IPS-NIHi7 (cell line): ENCODE results near the gene GCN1.

ENCODE experiments used
- DNase-seq: peaks from one replicate; pipeline ENCODE4 v3.0.0; 2012; ENCODE audit warnings: mixed read lengths; ENCODE audit errors: extremely low spot score

GCN1 gene

DNA sequence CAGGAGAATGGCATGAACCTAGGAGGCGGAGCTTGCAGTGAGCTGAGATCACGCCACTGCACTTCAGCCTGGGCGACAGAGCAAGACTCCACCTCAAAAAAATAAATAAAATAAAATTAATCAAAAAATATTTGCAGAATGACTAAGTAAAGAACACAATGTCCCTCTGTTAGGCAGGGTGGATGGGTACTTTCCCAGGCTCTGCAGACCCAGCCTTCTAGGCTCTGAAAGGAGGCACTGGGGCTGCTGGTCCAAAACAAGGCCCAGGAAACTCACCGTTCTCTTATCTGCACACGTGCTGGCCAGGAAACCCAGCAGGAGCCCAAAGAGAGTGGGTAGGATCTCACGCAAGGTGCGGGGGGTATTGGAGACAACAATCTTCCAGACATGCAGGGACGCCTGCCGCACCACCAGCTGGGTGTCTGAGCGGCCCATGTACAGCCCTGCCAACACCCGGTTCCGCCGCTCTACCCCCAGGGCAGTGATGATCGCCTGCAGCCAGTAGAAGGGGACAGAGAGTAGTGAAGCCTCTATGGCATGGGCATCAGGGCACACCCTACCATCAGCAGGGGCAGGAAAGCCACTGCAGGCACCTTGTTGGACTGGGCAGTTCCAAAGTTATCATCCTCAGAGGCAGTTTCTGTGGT, 52.2 kb downstream of the GCN1 start:
- no peak for DNase-seq

DNA sequence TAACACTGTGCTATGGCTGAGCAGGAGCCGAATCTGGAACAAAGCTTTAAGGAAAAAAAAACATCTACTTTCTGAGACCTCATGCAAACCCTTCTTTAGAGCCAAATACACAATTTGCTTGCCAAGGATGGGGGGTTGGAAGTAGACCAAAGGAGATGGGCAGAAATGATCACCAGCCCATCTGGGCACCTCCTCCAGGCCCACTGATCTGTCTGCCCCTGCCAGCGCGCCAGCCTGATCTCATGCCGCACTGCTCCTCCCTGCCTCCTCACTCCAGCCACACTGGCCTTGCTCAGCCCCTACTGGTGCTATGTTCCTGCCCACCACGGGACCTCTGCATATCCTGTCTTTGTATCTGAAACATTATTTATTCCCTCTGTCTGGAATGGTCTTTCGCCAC, 53.2 kb downstream of the GCN1 start:
- DNase-seq, result no peak

DNA sequence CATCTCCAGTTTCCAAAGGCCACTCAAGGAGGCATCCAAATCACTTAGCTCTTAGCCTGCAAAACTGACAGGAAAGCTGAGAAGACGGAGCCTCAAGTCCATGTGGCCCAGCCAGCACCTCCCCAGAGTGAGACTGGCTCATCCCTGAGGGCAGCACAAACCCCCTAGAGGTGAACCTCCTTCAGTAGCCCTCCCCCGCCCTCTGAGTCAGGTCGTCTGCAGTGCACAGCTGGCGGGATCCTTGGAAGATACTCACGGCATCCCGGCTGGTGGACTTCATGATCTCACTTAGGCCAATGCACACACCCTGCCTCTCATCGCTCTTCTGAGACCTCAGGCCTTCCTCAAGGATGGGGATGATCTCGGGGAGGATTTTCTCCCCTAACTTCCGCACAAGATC, 53.9 kb downstream of the GCN1 start:
- DNase-seq, result no peak

DNA sequence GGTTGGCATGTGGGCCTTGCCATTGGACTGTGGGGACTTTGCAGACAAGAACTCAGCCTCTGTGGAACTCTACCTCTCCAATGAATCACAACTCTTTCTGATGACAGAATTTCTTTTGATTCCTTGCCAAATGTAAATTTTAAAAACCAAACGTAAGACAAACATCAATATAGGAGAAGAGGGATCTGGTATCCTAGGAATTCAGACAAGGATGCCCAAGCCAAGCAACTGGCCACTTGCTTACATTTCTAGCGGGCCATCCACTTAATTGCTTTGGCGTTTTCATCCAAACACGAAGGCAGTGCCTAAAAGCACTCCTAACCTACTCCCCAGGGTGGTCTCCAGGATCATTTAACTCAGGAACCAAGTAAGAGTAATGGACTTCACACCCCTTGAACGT, 54.6 kb downstream of the GCN1 start:
- no peak for DNase-seq

DNA sequence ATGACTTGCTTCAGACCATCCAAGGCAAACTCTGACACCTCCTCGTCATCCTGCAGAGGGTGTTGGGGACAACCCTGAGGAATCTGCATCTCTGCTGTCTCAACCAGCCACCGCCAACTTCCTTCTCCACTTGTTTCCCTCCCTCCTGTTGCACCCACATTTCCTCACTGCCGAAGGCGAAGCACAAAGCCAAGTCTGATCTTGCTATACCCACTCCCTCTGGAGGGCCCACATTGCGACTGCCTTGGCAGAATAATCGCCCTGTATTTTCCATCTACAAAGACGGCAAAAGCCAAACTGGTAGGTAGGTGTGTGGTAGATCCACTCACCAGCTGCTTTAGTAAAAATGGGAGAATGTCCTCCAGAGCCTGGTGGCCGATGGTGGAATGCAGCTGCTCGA, 56.1 kb downstream of the GCN1 start:
- no peak for DNase-seq

DNA sequence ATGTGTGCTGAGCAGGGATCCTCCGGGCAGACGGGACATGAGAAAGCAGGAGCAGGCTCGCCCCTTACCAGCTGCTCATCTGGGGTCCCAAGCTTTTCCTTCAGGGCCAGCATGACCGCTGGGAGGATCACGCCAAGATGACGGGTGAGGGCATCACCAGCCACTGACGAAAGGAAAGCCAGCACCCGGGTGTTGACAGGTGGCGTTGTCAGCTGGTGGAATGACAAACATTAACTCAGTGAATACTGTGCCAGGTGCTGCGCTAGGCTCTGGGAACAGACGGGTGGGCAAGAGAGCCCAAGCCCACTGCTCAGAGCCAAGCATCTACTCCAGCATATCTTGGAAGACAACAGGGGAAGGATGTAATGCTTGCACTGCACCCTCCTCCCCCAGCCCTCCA, 56.7 kb downstream of the GCN1 start:
- DNase-seq, result no peak

DNA sequence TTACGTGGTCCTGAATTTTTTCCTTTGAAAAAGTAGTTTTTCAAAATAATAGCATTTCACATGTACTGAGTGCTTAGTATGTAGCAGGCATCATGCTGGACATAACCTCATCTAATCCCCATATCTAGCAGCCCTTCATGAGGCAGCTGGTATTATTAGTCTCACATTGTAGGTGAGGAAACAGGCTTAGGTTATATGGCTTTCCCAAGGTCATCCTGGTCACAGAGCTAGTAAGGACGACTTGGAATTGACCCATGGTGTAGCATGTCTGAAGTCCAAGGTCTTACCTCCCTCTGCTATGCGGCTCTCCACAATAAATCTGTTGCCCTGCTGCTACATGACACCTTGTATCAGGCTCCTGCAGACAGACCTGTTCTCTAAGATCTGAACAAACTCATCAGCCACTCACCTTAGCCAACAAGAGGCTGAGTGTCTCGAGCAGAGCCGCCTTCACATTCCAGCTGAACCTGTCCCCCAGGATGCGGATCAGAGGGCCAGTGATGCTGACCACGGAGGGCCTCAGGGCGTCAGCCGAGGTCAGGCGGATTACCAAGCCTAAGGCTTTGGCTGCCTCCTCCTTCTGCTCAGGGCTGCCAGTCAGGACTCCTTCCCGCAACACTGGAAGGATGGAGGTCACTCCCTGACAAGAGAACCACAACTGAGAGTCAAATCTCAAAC, 58.3 kb downstream of the GCN1 start:
- no peak for DNase-seq

DNA sequence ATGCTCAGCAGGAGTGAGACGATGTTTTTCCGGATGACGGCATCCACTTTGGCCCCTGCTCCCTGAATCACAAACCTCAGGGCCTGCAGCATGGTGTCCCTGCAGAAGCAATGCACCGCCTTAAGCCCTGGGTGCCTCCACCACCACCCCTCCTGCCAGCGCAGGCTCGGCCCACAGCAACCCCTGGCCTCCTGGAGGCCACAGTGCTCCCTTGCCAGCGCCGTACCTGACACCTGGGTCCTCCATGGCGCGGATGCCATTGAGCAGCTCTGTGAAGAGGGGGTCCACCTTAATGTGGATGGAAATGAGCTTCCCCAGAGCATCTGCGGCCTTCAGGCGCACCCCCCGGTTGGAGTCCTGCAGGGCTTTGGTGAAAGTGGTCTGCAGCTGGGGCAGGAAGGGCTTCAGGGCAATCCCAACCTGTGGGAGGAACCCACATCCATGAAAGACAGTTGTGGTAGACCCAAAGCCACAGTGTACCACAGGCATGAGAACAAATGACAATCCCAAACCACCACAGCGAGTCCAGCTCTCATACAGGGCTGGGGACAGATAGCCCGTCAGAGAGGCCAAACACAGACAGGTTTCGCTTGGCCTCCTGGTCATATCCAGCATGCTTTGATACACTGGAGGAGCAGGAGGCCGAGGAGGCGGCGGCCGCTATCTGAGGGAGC, 60.1 kb downstream of the GCN1 start:
- no peak for DNase-seq

DNA sequence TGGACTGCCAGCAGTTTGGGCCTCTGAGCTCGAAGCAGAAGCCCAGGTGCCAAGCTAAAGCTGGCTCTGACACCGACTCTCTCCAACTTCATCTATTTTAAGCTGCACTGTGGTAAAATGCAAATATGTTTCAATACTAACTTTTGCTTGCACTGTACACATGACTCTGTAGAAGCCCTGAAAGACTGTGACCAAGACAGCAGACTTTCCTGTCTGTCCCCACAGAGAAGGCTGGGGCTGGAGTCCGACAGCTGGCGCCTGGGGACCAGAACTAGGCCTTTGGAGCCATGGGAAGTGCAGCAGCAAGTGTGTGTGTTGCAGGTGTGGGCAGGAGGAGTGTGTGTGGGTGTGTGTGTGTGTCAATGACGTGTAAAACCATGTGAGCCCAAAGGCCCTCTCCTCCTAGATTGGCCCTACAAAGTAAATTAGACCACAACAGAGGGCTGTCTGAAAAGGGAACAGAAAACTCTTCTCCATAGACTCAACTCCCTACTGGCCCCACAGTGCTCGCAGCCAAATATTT, 61.6 kb downstream of the GCN1 start:
- DNase-seq, result no peak

DNA sequence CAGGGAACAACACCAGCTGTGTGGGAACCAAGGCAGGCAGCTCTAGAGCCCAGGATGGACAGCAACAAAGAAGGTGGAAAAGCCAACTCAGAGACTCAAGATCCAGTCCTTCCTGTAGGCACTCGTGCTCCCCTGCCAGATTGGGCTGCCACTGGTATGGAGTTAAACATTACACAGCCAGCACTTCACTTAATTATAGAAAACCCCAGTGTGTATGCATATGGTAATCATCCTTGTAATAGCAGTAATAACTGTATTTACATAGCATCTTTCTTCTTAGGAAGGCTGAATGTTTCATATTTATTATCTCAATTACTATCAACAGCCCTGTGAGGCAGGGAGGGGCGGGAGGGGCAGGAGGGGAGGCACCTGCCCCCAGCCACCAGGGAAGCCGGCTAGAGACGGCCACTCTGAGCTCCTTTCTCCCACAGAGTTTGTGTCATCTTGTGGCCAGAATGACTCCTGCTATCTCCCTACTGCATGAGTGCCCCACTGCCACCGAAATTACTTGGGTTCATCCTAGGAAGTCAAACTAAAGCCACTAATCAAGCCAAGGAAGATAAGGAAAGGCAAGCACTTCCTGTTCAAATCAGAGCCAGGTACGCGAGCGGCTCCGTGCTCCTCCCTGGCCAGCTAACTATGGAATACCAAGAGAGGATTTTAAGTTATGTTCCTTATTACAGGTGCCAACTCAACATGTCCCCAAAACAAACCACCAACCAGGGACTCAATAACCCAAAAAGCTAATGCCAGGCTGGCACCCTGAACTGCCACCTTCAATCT, 62.3 kb downstream of the GCN1 start:
- DNase-seq, result no peak

DNA sequence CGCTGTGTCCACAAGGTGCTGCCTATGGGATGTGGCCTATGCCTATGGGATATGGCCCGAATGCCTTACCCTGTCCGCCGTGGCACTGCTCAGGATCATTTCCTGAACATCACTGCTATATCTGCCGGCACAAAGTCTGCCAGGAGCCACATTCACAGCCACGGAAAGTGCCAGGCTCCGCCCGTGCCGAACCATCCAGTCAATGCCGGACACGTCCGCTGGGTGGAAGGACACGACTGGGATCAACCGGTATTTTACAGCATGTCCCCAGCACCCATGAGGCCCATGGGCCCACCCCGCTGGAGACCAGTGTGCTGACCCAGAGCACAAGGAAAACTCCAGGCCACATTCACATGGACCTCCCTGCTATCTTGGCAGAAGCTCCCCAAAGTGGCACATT, 63.4 kb downstream of the GCN1 start:
- no peak for DNase-seq

DNA sequence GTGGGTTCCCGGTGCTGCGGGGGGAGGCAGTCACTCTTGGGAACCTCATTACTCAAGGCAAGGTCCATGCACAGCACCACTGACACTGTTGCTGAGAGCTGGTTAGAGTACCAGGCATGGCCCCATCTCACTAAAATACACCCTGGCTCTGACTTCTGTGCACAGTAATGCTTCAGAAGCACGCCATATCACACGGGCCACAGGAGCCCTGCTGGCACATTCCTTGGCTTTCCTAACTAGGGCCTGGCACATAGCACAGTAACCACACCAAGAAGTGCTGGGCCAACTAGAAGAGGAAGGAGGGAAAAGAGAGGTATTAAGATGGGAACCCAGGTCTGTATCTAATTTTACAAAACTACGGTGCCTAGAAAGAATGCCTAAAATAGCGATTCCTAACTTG, 64.5 kb downstream of the GCN1 start:
- no peak for DNase-seq

DNA sequence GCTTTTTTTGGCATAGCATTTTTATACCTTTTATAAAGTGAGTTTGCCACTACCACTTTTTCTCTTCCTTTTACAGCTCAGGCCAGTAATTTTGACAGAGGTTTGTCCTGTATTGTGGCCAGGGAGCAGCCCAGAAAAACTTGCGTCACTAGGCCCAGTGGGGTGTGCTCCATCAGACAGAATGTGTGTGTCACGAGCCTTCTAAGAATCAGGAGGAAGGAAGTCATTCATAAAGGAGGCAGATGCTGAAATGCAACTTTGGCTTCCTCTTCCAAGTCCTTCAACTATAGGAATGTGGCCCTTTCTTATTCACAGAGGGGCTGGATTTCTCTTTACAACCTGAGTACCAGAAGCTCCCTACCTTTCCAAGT, 67.9 kb downstream of the GCN1 start:
- no peak for DNase-seq

DNA sequence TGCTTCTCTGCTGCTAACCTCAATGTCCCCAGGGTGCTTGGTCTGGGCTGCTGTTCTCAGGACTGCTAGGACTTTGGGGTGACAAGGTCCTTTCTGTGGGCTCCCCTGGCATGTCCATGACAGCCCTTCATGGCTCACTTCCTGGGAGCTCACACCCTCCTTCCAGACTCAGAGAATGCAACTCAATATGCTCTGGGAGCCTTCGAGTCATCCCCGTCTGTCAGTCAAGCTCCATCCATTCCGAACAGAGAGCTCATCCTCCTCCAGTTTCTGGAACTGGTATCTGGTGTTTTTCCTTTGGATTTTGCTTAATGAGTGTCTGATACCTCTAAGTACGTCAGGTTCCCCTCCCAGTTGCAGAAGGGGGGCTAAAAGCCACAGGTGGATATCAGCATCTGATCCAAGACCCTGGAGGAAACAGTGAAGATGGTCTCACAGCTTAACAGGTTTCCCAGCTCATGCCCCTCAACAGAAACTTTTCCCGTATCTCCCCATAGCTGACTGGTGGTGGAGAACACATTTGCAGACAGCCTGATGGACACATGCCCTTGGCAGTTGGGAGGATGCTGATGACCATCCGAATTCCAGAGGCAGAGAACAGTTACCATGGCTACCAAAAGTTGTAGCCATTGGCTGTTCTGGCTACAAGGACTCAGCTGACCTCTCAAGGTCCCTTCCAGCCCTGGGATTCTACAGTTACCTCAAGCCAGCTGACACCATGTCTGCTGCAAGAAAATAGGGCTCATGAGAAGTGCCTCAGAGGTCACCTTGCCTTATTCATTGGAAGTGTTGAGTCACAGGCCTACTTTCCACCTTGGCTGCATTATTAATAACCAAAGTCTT, 68.5 kb downstream of the GCN1 start:
- DNase-seq, result no peak

DNA sequence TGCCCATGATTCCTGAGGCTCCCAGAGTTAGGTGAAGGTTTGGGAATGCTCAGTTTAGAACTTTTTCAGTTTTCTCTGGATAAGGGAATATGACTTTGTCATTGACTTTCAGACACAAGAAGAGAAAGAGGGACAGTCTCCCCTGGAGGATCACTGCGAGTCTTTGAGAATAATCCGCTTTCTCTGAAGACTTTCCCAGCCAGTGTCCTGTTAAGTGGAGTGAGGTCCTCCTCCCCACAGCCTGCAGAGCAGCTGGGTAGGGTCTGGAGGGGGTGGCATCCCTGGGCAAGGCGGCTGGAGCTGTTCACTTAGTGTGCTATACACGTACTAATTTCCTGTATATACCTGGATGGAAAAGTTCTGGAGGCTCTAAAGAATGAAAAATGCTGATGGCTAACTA, 69.5 kb downstream of the GCN1 start:
- DNase-seq, result no peak

DNA sequence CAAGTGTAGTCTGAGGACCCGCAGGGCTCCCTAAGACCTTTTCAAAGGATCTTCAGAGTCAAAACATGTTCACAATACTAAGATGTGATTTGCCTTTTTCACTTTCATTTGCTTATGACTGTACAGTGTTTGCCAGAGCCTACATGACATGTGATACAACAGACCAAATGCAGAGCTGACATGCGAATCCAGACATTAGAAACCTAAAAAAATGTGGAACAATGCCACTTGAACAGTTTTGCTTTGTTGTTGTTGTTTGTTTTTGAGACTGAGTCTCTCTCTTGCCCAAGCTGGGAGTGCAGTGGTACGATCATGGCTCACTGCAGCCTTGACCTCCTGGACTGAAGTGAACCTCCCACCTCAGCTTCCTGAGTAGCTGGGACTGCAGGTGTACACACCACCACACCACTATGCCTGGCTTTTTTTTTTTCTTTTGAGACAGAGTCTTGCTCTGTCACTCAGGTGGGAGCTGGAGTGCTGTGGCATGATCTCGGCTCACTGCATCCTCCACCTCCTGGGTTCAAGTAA, 72.7 kb downstream of the GCN1 start:
- DNase-seq, result no peak

DNA sequence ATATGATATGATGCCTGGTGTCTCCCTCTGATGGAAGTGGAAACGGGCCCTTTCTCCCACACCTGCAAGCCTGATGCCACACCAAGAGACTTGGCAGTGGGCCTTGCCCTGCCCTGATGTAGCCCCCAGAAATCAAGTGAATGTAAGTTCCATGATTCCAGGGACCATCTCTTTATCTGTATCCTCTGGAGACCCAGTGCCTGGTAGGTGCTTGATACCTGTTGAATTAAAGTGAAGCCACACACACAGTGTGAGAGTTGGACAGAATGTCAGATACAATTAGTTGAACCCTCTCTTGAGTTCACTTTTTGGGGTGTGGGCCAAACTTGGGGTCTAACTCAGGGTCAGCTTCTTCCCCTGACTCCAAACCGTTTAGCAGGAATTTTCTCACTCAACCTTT, 73.2 kb downstream of the GCN1 start:
- DNase-seq, result no peak

DNA sequence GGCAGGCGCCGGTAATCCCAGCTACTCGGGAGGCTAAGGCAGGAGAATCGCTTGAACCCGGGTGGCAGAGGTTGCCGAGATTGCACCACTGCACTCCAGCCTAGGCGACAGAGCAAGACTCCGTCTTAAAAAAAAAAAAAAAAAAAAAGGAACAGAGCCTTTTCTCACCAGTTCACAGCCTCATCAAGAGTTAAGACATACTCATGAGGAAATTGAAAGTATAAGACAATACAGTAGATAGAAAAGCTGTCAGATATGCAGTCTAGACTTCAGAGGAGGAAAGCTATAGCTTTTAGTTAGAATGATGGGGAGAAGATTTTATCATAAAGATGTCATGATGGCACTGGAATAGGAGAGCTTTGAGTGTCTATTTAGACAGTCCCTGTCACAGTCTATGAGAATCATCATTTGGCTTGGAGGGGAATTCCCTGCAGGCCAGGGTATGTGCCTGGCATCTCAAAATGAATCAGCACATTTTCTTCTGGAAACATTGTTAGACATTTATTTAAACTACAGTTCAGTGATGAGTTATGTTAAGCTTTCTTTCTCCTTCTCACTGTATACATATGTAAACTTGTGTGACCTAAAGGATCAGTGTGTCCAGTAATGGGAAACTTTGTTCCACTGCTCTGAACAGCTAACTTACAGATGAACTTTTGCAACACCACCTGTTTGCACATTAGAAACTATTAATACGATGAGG, 75.1 kb downstream of the GCN1 start:
- DNase-seq, result no peak

DNA sequence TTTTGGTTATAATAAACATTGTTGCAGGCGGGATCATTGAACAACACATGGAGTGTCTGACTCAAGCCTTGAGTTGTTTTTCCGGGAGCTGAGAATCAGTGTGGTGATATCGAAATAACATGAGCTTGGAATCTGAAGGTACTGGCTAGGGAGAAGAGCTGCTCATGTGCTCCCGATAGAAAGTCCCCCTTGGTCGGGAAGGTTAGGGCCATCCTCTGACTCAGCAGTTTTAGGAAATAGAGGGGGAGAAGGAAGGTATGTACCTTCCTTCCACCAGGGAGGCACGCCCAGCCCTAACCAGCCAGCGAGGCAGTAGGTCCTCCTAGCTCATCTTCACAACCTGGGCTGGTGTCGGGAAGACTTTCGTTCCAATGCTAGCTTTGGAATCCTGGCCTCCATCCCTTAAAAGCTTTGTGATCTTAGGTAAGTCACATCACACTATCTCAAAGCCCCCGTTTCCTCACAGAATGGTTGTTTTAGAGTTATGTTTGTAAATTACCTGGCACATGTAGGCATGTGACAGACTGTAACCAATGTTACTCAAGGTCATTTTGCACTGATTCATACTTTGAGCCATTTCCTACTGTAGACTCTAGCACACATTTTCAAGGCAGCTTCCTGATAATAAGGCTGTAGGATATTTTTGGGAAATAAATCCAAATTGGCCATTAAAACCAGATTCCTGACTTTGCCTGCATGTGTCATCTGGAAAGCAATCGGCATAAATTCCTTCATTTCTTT, 76.0 kb downstream of the GCN1 start:
- DNase-seq, result peak; percentile 77

DNA sequence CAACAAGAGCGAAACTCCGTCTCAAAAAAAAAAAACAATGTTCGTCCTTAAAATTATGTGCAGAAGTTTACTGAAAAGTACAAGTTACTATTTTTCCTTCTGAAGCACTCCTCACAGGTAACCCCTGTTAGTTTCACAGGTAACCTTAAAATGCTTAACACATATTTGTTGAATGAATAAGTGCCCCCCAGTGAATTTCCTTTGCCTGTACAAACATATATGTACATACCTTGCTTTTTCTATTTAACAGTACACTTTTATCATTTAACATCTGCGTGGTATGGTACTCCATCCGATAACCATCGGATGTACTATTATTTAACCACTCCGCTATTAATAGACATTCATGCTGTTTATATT, 76.6 kb downstream of the GCN1 start:
- no peak for DNase-seq
